Activated CD4-positive, alpha-beta memory T cell treated with anti-CD3 and anti-CD28 coated beads for 36 hours (primary cell): ENCODE measurements around the gene IL3. TPM values are rescaled to one million over a fixed set of nuclear protein-coding genes. Genes with fewer than 3 reads are reported as not detected.

Source experiments
- CTCF ChIA-PET: fragments of 350-600 bp; sonication (Branson Sonifier 250); formaldehyde crosslinking; loops from one replicate; lab custom pipeline; 2021; ENCODE audit warnings: antibody characterized with exemption, inconsistent platforms; lab: Charles Lee
- POLR2A ChIA-PET: fragments of 350-600 bp; sonication (Branson Sonifier 250); formaldehyde crosslinking; loops from one replicate; lab custom pipeline; 2021; ENCODE audit warnings: antibody characterized with exemption; lab: Charles Lee
- DNase-seq: peaks from one replicate; pipeline ENCODE4 v3.0.0-alpha.2; 2020
- H3K27ac Mint-ChIP-seq: one replicate; pipeline ENCODE4 v1.8.0; 2021; ENCODE audit warnings: mixed read lengths
- H3K27me3 Mint-ChIP-seq: one replicate; pipeline ENCODE4 v1.8.0; 2021; ENCODE audit warnings: mixed read lengths
- H3K36me3 Mint-ChIP-seq: one replicate; pipeline ENCODE4 v1.8.0; 2021; ENCODE audit warnings: mixed read lengths
- H3K4me1 Mint-ChIP-seq: one replicate; pipeline ENCODE4 v1.8.0; 2021; ENCODE audit warnings: low read depth, mixed read lengths
- H3K4me3 Mint-ChIP-seq: one replicate; pipeline ENCODE4 v1.8.0; 2021; ENCODE audit warnings: mild to moderate bottlenecking, mixed read lengths
- H3K9me3 Mint-ChIP-seq: one replicate; pipeline ENCODE4 v1.8.0; 2021; ENCODE audit warnings: mixed read lengths
- intact Hi-C: fragments of 100-400 bp; cut with micrococcal nuclease; formaldehyde crosslinking; loops from one replicate; pipeline ENCODE4 v1.15.1; 2023
- total RNA-seq, 2 experiments: library from RNA; stranded (reverse); gene quantifications; one replicate each; pipeline ENCODE4 v1.2.3, GENCODE V29; 2021

The IL3 gene
- total RNA-seq, 2 experiments from 2014 or later, result 23.1 to 23.3 TPM

- Mint-ChIP-seq H3K9me3 (no peaks in the 10 kb centered on the region), H3K36me3 (no peaks in the 10 kb centered on the region), H3K4me1 (peaks cover 13% of the 10 kb centered on the region), H3K27me3 (peaks cover 6% of the 10 kb centered on the region), H3K27ac (no peak overlapping the region), H3K4me3 (no peak overlapping the region)
- ChIA-PET POLR2A (no interaction called here), CTCF (interaction anchor here (0.8 kb wide), 1 partner anchor 19 kb away, joined by 4 read pairs; no protein-coding TSS in a partner anchor)
- intact Hi-C loops, result loop anchor here (10.0 kb wide), 1 partner anchor 772 kb away; no protein-coding TSS in a partner anchor
- DNase-seq, result no peak
These were observed 33.4 kb upstream of the IL3 start for GRCh38 chr5:132027027-132027426.

GRCh38 chr5:132029609-132030330, 30.7 kb upstream of the IL3 start:
- DNase-seq, result no peak
- Mint-ChIP-seq H3K27me3 (peaks cover 6% of the 10 kb centered on the region), H3K4me1 (peaks cover 13% of the 10 kb centered on the region), H3K36me3 (peaks cover 2% of the 10 kb centered on the region), H3K9me3 (peaks cover 10% of the 10 kb centered on the region), H3K27ac (no peak overlapping the region), H3K4me3 (no peak overlapping the region)
- POLR2A ChIA-PET, result no interaction called here
- intact Hi-C loops, result loop anchor here (10.0 kb wide), 1 partner anchor 775 kb away; no protein-coding TSS in a partner anchor
- CTCF ChIA-PET, result no interaction called here

DNA sequence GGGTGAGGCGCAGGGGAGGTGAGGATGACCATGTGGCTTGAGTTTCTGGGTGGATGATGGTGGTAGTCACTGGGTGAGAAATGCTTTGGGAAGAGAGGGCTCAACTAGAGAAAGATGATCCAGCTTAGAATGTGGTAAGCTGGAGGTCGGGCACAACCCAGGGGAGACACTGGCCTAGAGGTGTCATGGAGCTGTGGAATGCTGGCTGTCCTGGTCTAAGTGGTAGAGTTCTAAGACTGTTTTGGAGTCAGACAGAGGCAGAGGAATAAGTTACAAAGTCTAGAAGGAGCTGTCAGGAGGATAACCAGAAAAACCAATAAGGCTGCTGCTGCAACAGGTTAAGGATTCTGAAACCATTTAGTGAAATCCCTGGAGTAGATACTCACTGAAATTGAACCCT, 29.8 kb upstream of the IL3 start:
- Mint-ChIP-seq H3K27ac (no peak overlapping the region), H3K36me3 (peaks cover 2% of the 10 kb centered on the region), H3K27me3 (peaks cover 6% of the 10 kb centered on the region), H3K4me3 (no peak overlapping the region), H3K4me1 (peaks cover 13% of the 10 kb centered on the region), H3K9me3 (peaks cover 10% of the 10 kb centered on the region)
- POLR2A ChIA-PET, result no interaction called here
- intact Hi-C loops, result no loop called here
- no peak for DNase-seq
- CTCF ChIA-PET, result no interaction called here

- intact Hi-C loops, result no loop called here
- H3K27ac Mint-ChIP-seq, result no peak overlapping the region
These were observed 28.3 kb upstream of the IL3 start for GRCh38 chr5:132032196-132032595.

DNA sequence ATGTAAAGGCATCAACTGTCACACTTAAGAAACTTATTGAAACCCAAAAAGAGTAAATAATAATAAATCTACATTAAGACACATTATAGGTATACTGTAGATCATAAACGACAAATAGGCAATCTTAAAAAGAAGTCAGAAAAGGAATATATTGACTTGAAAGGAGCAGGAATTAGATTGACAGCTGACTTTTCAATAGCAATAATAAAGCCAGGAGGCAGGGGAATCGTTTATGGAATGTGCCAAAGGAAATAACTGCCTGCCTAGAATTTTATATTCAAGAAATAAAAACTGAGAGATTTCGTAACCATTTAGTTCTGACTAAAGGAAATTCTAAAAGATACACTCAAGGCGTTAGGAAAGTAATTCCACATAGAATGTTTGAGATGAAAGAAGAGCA, 27.3 kb upstream of the IL3 start:
- ChIA-PET CTCF (no interaction called here), POLR2A (no interaction called here)
- Mint-ChIP-seq H3K9me3 (peaks cover 15% of the 10 kb centered on the region), H3K4me3 (no peak overlapping the region), H3K4me1 (peaks cover 9% of the 10 kb centered on the region), H3K27me3 (peaks cover 8% of the 10 kb centered on the region), H3K27ac (peak overlapping the region; percentile 11), H3K36me3 (peaks cover 2% of the 10 kb centered on the region)
- intact Hi-C loops, result no loop called here
- no peak for DNase-seq

More at GRCh38 chr5:132032196-132032595, 28.3 kb upstream of the IL3 start:
- Mint-ChIP-seq H3K4me1 (peaks cover 8% of the 10 kb centered on the region), H3K36me3 (peaks cover 2% of the 10 kb centered on the region), H3K27me3 (peaks cover 6% of the 10 kb centered on the region), H3K4me3 (no peak overlapping the region), H3K9me3 (peaks cover 10% of the 10 kb centered on the region)
- POLR2A ChIA-PET, result no interaction called here
- CTCF ChIA-PET, result interaction anchor here (0.6 to 0.9 kb wide), 2 partner anchors 25 to 444 kb away, joined by 3 to 4 read pairs; no protein-coding TSS in a partner anchor
- DNase-seq, result no peak

DNA sequence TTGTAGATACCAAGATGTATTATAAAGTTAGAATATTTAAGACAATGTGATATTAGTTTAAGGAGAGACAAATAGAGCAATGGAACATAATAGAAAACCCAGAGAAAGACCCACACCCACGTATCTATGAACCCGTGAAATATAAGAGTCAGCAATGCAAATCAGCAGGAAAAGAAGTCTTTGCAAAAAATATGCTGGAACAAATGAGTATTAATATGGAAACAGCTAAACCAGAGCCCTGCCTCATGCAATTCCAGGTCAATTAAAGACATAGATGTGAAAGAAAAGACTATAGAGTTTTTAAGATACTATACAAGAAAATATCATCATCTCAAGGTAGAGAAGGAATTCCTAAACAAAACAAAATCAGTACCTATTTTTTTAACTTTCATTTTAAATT, 23.1 kb upstream of the IL3 start:
- intact Hi-C loops, result no loop called here
- Mint-ChIP-seq H3K4me1 (peaks cover 9% of the 10 kb centered on the region), H3K27me3 (peaks cover 8% of the 10 kb centered on the region), H3K27ac (no peak overlapping the region), H3K36me3 (peaks cover under 1% of the 10 kb centered on the region), H3K9me3 (peaks cover 16% of the 10 kb centered on the region), H3K4me3 (no peak overlapping the region)
- ChIA-PET POLR2A (no interaction called here), CTCF (no interaction called here)
- no peak for DNase-seq

GRCh38 chr5:132044207-132044606, 16.2 kb upstream of the IL3 start:
- no peak overlapping the region for H3K27ac Mint-ChIP-seq
- POLR2A ChIA-PET, result no interaction called here
- no peak overlapping the region for H3K4me3 Mint-ChIP-seq
- intact Hi-C loops, result no loop called here
- no peaks in the 10 kb centered on the region for H3K4me1 Mint-ChIP-seq
- H3K36me3 Mint-ChIP-seq, result no peaks in the 10 kb centered on the region
- peaks cover 8% of the 10 kb centered on the region for H3K27me3 Mint-ChIP-seq
- CTCF ChIA-PET, result no interaction called here
- DNase-seq, result no peak
- no peaks in the 10 kb centered on the region for H3K9me3 Mint-ChIP-seq

DNA sequence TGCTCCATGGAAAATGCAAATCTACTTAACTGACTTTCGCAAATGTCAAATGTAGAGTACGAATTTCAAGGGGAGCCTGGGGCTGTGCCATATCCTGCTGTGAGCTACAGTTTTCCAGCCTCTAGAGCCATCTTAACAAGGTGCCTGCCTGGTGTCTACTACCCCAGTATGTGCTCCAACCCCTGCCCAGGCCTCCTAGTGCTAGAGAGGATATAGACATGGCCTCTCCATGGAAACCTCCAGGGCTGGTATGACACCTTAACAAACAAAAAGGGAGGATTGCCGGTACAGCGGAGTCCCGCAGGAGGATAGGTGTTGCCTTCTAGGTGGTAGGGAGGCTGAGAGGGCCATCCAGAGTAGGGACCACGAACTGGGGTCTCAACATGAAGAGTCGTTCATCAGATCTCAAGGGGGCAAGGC, 13.6 kb upstream of the IL3 start:
- Mint-ChIP-seq H3K27me3 (peaks cover 6% of the 10 kb centered on the region), H3K4me3 (no peak overlapping the region), H3K4me1 (no peaks in the 10 kb centered on the region), H3K9me3 (no peaks in the 10 kb centered on the region), H3K36me3 (no peaks in the 10 kb centered on the region), H3K27ac (no peak overlapping the region)
- DNase-seq, result no peak
- intact Hi-C loops, result no loop called here
- ChIA-PET CTCF (interaction anchor here (1.1 to 2.0 kb wide), 2 partner anchors 12 to 39 kb away, joined by 3 to 5 read pairs; no protein-coding TSS in a partner anchor), POLR2A (no interaction called here)

GRCh38 chr5:132049093-132049492, 11.4 kb upstream of the IL3 start:
- H3K27ac Mint-ChIP-seq, result no peak overlapping the region
- H3K4me1 Mint-ChIP-seq, result no peaks in the 10 kb centered on the region
- intact Hi-C loops, result no loop called here
- H3K9me3 Mint-ChIP-seq, result no peaks in the 10 kb centered on the region
- H3K27me3 Mint-ChIP-seq, result no peaks in the 10 kb centered on the region
- H3K4me3 Mint-ChIP-seq, result no peak overlapping the region
- ChIA-PET CTCF (interaction anchor here (1.5 to 3.0 kb wide), 2 partner anchors 14 to 460 kb away, joined by 5 to 23 read pairs; no protein-coding TSS in a partner anchor), POLR2A (no interaction called here)
- no peak for DNase-seq
- no peaks in the 10 kb centered on the region for H3K36me3 Mint-ChIP-seq

DNA sequence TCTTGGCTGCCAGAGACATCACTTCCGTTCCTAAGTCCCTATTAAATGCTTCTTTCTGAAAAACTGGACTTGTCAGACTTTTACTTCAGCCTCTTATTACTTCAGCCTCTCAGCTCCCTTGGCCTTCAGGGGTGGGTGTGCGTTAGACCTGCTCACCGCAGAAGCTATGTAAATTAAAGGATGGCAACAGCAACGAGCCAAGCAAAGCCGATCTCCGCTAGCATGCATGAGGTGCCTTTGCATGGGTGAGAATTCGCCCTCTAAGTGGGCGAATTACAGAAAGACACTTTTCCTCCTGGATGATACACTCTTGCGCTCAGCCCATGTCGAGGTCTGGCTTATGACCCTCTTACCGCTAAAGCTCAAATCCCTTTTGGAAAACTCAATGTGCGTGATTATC, 10.9 kb upstream of the IL3 start:
- no peaks in the 10 kb centered on the region for H3K27me3 Mint-ChIP-seq
- no peak overlapping the region for H3K4me3 Mint-ChIP-seq
- DNase-seq, result no peak
- H3K27ac Mint-ChIP-seq, result no peak overlapping the region
- H3K36me3 Mint-ChIP-seq, result no peaks in the 10 kb centered on the region
- ChIA-PET POLR2A (no interaction called here), CTCF (interaction anchor here (1.2 to 3.0 kb wide), 3 partner anchors 14 to 460 kb away, joined by 3 to 23 read pairs (median 5); no protein-coding TSS in a partner anchor)
- intact Hi-C loops, result no loop called here
- H3K9me3 Mint-ChIP-seq, result no peaks in the 10 kb centered on the region
- H3K4me1 Mint-ChIP-seq, result peaks cover 4% of the 10 kb centered on the region

GRCh38 chr5:132050136-132050535, 10.3 kb upstream of the IL3 start:
- Mint-ChIP-seq H3K36me3 (no peaks in the 10 kb centered on the region), H3K4me3 (no peak overlapping the region), H3K27ac (no peak overlapping the region), H3K9me3 (no peaks in the 10 kb centered on the region), H3K27me3 (no peaks in the 10 kb centered on the region), H3K4me1 (peaks cover 8% of the 10 kb centered on the region)
- CTCF ChIA-PET, result interaction anchor here (1.2 to 3.0 kb wide), 3 partner anchors 13 to 461 kb away, joined by 3 to 23 read pairs (median 5); no protein-coding TSS in a partner anchor
- DNase-seq, result no peak
- intact Hi-C loops, result no loop called here
- POLR2A ChIA-PET, result no interaction called here

DNA sequence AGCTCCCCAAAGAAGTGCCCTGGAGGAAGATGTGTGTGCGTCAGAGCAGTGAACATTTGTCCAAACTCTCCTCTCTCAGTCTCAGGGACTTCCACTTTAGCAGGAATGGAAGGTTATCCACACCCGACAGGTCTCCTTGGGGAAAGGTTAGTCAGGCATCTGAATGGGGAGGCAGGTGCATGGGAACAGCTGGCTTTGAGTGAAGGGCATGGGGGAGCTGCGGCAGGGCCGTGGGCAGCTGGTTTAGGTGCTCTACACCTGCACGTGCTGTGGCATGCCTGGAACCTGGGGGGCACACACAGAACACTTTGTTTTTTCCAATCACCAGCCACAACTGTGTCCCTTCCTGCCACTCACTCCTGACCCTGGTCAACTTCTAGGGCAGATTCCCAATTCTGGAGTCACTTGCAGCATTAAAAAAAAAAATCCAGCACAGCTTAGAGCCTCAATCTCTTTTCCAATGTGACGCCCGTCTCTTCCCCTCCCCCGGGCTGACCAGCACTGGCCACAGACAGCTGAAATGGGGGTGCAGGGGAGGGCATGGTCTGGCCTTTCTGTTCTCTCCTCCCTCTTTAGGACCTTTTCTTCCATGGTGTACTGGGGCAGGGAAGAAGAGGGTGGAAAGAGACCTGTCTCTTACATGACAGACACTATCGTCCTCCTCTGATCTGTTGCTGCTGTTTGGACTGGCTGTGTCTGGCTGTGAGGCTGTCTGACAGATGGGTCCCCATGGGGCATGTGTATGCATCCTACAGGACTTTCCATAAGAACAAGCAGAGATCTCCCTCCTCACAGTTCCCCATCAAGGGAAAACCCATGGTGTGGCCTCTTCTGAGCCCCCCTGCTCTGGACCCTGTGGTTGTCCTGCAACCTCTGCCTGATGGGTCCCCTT, 9.5 kb upstream of the IL3 start:
- ChIA-PET CTCF (interaction anchor here (1.2 to 3.0 kb wide), 3 partner anchors 13 to 461 kb away, joined by 3 to 23 read pairs (median 5); no protein-coding TSS in a partner anchor), POLR2A (no interaction called here)
- H3K36me3 Mint-ChIP-seq, result no peaks in the 10 kb centered on the region
- H3K27me3 Mint-ChIP-seq, result no peaks in the 10 kb centered on the region
- H3K9me3 Mint-ChIP-seq, result no peaks in the 10 kb centered on the region
- no peak overlapping the region for H3K27ac Mint-ChIP-seq
- intact Hi-C loops, result no loop called here
- no peak overlapping the region for H3K4me3 Mint-ChIP-seq
- H3K4me1 Mint-ChIP-seq, result peaks cover 15% of the 10 kb centered on the region
- no peak for DNase-seq
